Neutrophil (primary cell): ENCODE data around the gene LNPEP.

Experiments used
- H3K27ac ChIP-seq: fragments of 200-600 bp; sonication (generic); 2 replicates; pipeline ENCODE4 v1.5.1; 2016; ENCODE audit warnings: mild to moderate bottlenecking, moderate library complexity
- H3K27me3 ChIP-seq: fragments of 200-600 bp; sonication (generic); 2 replicates; pipeline ENCODE4 v1.6.0; 2016; ENCODE audit warnings: mild to moderate bottlenecking
- H3K36me3 ChIP-seq: fragments of 200-600 bp; sonication (generic); 2 replicates; pipeline ENCODE4 v1.5.1; 2017
- H3K4me1 ChIP-seq, 2 experiments: fragments of 200-600 bp in 1 of 2; sonication (generic) in 1 of 2; 1 replicate in 1 of 2; 2 replicates in 1 of 2; pipeline versions ENCODE4 v1.5.1 to v1.6.1; 2013 to 2016; ENCODE audit warnings: low read depth in 1 of 2, low read length in 1 of 2, mild to moderate bottlenecking in 1 of 2, moderate library complexity in 1 of 2; ENCODE audit not compliant: control insufficient read depth in 1 of 2, insufficient read depth in 1 of 2
- H3K4me3 ChIP-seq, 2 experiments: fragments of 200-600 bp in 1 of 2; sonication (generic) in 1 of 2; 1 replicate in 1 of 2; 2 replicates in 1 of 2; pipeline ENCODE4 v1.5.1; 2013 to 2016; ENCODE audit warnings: low read depth in 1 of 2, low read length in 1 of 2, mild to moderate bottlenecking in 1 of 2, moderate library complexity in 1 of 2
- H3K9me3 ChIP-seq: fragments of 200-600 bp; sonication (generic); 2 replicates; pipeline ENCODE4 v1.5.1; 2016
- CTCF ChIP-seq: fragments of 200-600 bp; sonication (generic); IDR thresholded peaks from 2 replicates; pipeline ENCODE4 v1.5.1; 2016; ENCODE audit warnings: antibody characterized with exemption

Gene LNPEP

GRCh38 chr5:96942078-96942477 is 6.2 kb downstream of the LNPEP start:
- Histone ChIP-seq H3K4me1 (peaks cover 9 to 13% of the 10 kb centered on the region in 2 experiments), H3K27me3 (no peaks in the 10 kb centered on the region), H3K27ac (no peak overlapping the region), H3K4me3 (no peak overlapping the region), H3K36me3 (no peaks in the 10 kb centered on the region), H3K9me3 (no peaks in the 10 kb centered on the region)
- TF ChIP-seq CTCF, result no peak

DNA sequence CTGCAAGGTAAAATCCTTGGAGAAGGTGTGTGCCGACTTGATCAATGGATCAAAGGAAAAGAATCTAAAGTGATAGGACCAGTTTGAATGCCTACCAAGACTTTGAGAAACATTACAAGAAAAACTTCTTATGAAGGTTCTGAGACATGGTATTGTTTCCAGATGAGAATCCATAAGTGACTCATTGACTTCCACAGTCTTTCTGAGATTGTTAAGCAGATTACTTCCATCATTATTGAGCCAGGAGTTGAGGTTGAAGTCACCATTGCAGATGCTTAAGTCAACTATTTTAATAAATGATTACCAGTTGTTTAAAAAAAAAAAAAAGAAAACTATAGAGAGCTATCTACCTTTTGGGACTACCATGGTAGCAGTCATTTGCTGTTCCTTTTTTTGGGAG is 7.0 kb downstream of the LNPEP start:
- no peaks in the 10 kb centered on the region for H3K27me3 ChIP-seq
- H3K9me3 ChIP-seq, result no peaks in the 10 kb centered on the region
- H3K4me3 ChIP-seq, result no peak overlapping the region
- no peaks in the 10 kb centered on the region for H3K36me3 ChIP-seq
- H3K4me1 ChIP-seq, result peaks cover under 1 to 5% of the 10 kb centered on the region in 2 experiments
- TF ChIP-seq CTCF, result no peak
- no peak overlapping the region for H3K27ac ChIP-seq

DNA sequence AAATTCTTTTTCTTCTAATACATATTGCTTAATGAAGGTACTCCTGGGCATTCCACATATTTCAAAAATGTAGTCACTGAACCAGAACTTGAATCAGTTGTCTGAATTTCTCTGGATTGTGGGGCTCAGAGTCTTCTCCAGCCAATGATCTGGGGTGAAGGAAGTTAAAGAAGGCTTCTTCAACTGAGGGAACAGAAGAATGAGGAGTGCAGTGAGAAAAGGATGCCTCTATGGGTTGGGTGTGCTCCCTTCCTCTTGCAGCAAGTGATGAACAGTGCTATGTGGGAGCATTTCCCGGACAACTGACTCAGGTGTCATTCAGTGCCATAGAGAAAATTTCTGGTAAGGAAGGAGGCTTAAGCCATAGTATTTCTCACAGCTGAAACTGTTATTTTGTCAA is 7.9 kb downstream of the LNPEP start:
- H3K4me3 ChIP-seq, result no peak overlapping the region
- peak overlapping the region; percentile 25 for H3K27ac ChIP-seq
- TF ChIP-seq CTCF, result no peak
- peaks cover 0 to 4% of the 10 kb centered on the region in 2 experiments for H3K4me1 ChIP-seq
- no peaks in the 10 kb centered on the region for H3K9me3 ChIP-seq
- no peaks in the 10 kb centered on the region for H3K27me3 ChIP-seq
- no peaks in the 10 kb centered on the region for H3K36me3 ChIP-seq

- no peaks in the 10 kb centered on the region for H3K9me3 ChIP-seq
- H3K36me3 ChIP-seq, result no peaks in the 10 kb centered on the region
- H3K27ac ChIP-seq, result no peak overlapping the region
- no peak overlapping the region for H3K4me3 ChIP-seq
- H3K4me1 ChIP-seq, result peaks cover 0 to 4% of the 10 kb centered on the region in 2 experiments
- no peaks in the 10 kb centered on the region for H3K27me3 ChIP-seq
- no peak for TF ChIP-seq CTCF
Observed at GRCh38 chr5:96945144-96945897, 9.4 kb downstream of the LNPEP start.

- no peak overlapping the region for H3K4me3 ChIP-seq
- TF ChIP-seq CTCF, result no peak
- no peaks in the 10 kb centered on the region for H3K9me3 ChIP-seq
- no peaks in the 10 kb centered on the region for H3K27me3 ChIP-seq
- H3K36me3 ChIP-seq, result no peaks in the 10 kb centered on the region
- no peaks in the 10 kb centered on the region for H3K4me1 ChIP-seq
- H3K27ac ChIP-seq, result no peak overlapping the region
Observed at GRCh38 chr5:96946381-96946780, 10.5 kb downstream of the LNPEP start.
